CD8-positive, alpha-beta memory T cell (primary cell): ENCODE results near the gene PIANP. TPM values are rescaled to one million over a fixed set of nuclear protein-coding genes. Genes with fewer than 3 reads are reported as not detected.

Experiments
- CTCF ChIA-PET: fragments of 350-600 bp; sonication (Branson Sonifier 250); formaldehyde crosslinking; loops from one replicate; lab custom pipeline; 2021; ENCODE audit warnings: antibody characterized with exemption; lab: Charles Lee
- POLR2A ChIA-PET: fragments of 350-600 bp; sonication (Branson Sonifier 250); formaldehyde crosslinking; loops from one replicate; lab custom pipeline; 2021; ENCODE audit warnings: antibody characterized with exemption; lab: Charles Lee
- DNase-seq, 5 donors: peaks; one replicate each; pipeline versions ENCODE4 v3.0.0 to v3.0.0-alpha.2; 2020 to 2022; ENCODE audit warnings: mixed read lengths in 1 of 5
- H3K27ac ChIP-seq: one replicate; pipeline ENCODE4 v1.7.0; 2013; ENCODE audit warnings: low read depth, mild to moderate bottlenecking, low read length, moderate library complexity
- H3K27me3 ChIP-seq: 2 replicates; pipeline ENCODE4 v1.7.0; 2013; ENCODE audit warnings: low read length, mild to moderate bottlenecking; ENCODE audit not compliant: insufficient read depth, poor library complexity, severe bottlenecking
- H3K36me3 ChIP-seq: 2 replicates; pipeline ENCODE4 v1.7.0; 2013; ENCODE audit warnings: mild to moderate bottlenecking, low read length, moderate library complexity; ENCODE audit not compliant: insufficient read depth
- H3K4me1 ChIP-seq: 2 replicates; pipeline ENCODE4 v1.7.0; 2013; ENCODE audit warnings: mild to moderate bottlenecking, low read length, moderate library complexity; ENCODE audit not compliant: insufficient read depth
- H3K4me3 ChIP-seq: 2 replicates; pipeline ENCODE4 v1.7.0; 2013; ENCODE audit warnings: mild to moderate bottlenecking, low read length
- H3K9me3 ChIP-seq: 2 replicates; pipeline ENCODE4 v1.7.0; 2013; ENCODE audit warnings: mild to moderate bottlenecking, low read length
- H3K27ac Mint-ChIP-seq, 8 donors: one replicate each; pipeline ENCODE4 v1.8.0; 2020 to 2021; ENCODE audit warnings: mixed read lengths in 8 of 8, mild to moderate bottlenecking in 6 of 8, inconsistent platforms in 3 of 8, moderate library complexity in 3 of 8
- H3K27me3 Mint-ChIP-seq, 2 donors: one replicate each; pipeline ENCODE4 v1.8.0; 2020 to 2021; ENCODE audit warnings: mixed read lengths in 2 of 2, mild to moderate bottlenecking in 1 of 2, moderate library complexity in 1 of 2
- H3K36me3 Mint-ChIP-seq, 3 donors: one replicate each; pipeline ENCODE4 v1.8.0; 2020 to 2021; ENCODE audit warnings: mixed read lengths in 3 of 3, inconsistent platforms in 1 of 3, mild to moderate bottlenecking in 1 of 3
- H3K4me1 Mint-ChIP-seq, 3 donors: one replicate each; pipeline ENCODE4 v1.8.0; 2020 to 2021; ENCODE audit warnings: mixed read lengths in 3 of 3, inconsistent platforms in 1 of 3, mild to moderate bottlenecking in 1 of 3
- H3K4me3 Mint-ChIP-seq, 7 donors: one replicate each; pipeline ENCODE4 v1.8.0; 2020 to 2021; ENCODE audit warnings: mixed read lengths in 7 of 7, mild to moderate bottlenecking in 6 of 7, moderate library complexity in 4 of 7, inconsistent platforms in 2 of 7
- H3K9me3 Mint-ChIP-seq, 5 donors: one replicate each; pipeline ENCODE4 v1.8.0; 2020 to 2022; ENCODE audit warnings: mixed read lengths in 5 of 5, mild to moderate bottlenecking in 3 of 5, moderate library complexity in 2 of 5, inconsistent platforms in 1 of 5
- polyA plus RNA-seq: library from polyadenylated mRNA; unstranded; fragments of 300-500 nt; fragmentation: Illumina TruSeq; gene quantifications from one replicate; pipeline ENCODE4 v1.2.3, GENCODE V29; 2021
- total RNA-seq, 2 experiments: library from RNA; stranded (reverse); gene quantifications; one replicate each; pipeline ENCODE4 v1.2.3, GENCODE V29; 2021

PIANP gene
- total and polyA plus RNA-seq, 3 experiments from 2014 or later, result 0.49 to 0.79 (median 0.77) TPM

DNA sequence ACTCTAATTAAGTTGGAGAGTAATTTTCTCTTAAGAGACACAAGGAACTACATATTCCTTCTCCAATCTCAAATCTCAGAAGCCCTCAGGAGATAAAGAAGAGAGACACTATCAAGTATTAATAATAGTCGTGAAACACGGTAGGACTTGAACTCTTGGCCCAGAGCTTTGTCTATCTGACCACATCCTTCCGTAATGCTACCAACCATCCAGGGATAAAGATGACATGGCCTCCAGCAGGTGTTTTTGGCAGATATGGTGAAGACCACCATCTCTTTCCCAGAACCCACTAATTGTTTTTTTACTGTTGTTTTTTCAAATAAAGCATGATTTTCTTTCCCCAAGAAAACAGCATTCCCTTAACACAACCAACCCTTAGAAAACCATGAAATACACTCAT lies 14.8 kb downstream of the PIANP start:
- no peaks in the 10 kb centered on the region for H3K27me3 ChIP-seq

DNA sequence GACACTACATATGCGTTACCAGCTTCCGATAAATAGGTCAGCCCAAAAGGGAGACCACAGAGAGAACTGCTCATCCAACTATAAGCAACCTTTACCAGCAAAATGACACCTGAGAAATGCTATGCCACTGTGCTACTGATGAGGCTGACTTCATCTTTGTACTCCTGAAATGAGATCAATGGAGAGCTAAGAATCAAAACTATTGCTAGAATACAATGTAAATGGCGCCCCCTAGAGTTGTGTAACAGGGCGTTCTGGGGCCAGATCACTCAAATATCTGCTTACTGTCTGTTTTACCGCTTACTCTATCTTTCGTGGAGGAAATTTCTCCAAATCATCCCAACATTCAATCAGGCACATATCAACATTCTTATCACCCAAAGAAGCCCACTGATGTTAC lies 16.0 kb downstream of the PIANP start:
- peaks cover 48 to 72% (median 61%) of the 10 kb centered on the region in 3 donors for H3K4me1 Mint-ChIP-seq
- peak overlapping the region; percentile 19 to 92 (median 72) for H3K27ac Mint-ChIP-seq
- Histone ChIP-seq H3K36me3 (peaks cover 20% of the 10 kb centered on the region), H3K4me3 (no peak overlapping the region), H3K27ac (no peak overlapping the region), H3K9me3 (no peaks in the 10 kb centered on the region), H3K27me3 (no peaks in the 10 kb centered on the region), H3K4me1 (peaks cover 29% of the 10 kb centered on the region)
- peaks cover under 1 to 64% (median 3%) of the 10 kb centered on the region in 3 donors for H3K36me3 Mint-ChIP-seq
- H3K4me3 Mint-ChIP-seq, result peak overlapping the region in 1 of 7 donors; percentile 74
- POLR2A ChIA-PET, result no interaction called here
- H3K27me3 Mint-ChIP-seq, result no peaks in the 10 kb centered on the region
- DNase-seq, result peak in 3 of 5 donors; percentile 22 to 56 (median 43)
- H3K9me3 Mint-ChIP-seq, result no peaks in the 10 kb centered on the region
- CTCF ChIA-PET, result interaction anchor here (0.6 to 1.3 kb wide), 6 partner anchors 12 to 131 kb away, joined by 3 to 8 read pairs (median 3); no protein-coding TSS in a partner anchor

More for the DNA sequence above, 14.8 kb downstream of the PIANP start:
- Mint-ChIP-seq H3K27ac (peak overlapping the region in 7 of 8 donors; percentile 11 to 99 (median 71)), H3K9me3 (no peaks in the 10 kb centered on the region), H3K27me3 (no peaks in the 10 kb centered on the region), H3K4me3 (peak overlapping the region in 4 of 7 donors; percentile 8 to 85 (median 25)), H3K4me1 (peaks cover 56 to 76% (median 70%) of the 10 kb centered on the region in 3 donors), H3K36me3 (peaks cover 0 to 57% (median 2%) of the 10 kb centered on the region in 3 donors)
- H3K27ac ChIP-seq, result no peak overlapping the region
- POLR2A ChIA-PET, result no interaction called here
- CTCF ChIA-PET, result interaction anchor here (1.0 to 1.5 kb wide), 4 partner anchors 17 to 122 kb away, joined by 3 to 4 read pairs (median 4); partner anchors contain the start of genes COPS7A and MLF2
- no peak overlapping the region for H3K4me3 ChIP-seq
- DNase-seq, result no peak
- H3K4me1 ChIP-seq, result peaks cover 37% of the 10 kb centered on the region
- H3K36me3 ChIP-seq, result peaks cover 13% of the 10 kb centered on the region
- no peaks in the 10 kb centered on the region for H3K9me3 ChIP-seq

DNA sequence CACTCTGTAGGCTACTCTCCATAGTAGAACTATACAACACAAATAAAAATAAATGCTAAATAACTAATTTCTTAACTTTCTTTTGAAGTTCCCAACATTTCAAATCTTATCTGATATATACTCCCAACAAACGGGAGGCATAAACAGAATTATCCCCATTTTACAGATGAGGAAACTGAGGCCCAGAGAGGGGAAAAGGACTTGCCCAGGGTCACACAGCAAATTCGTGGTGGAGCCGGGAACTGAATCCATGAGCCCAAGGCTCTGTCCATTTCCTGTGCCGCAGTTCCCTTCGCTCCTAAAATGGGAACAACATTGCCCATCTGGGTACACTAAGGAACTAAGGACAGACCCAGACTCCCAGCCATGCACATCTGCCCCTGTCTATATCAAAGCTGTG lies 23.7 kb downstream of the PIANP start:
- Histone ChIP-seq H3K4me1 (no peaks in the 10 kb centered on the region), H3K9me3 (no peaks in the 10 kb centered on the region), H3K36me3 (peaks cover 79% of the 10 kb centered on the region), H3K27me3 (no peaks in the 10 kb centered on the region), H3K27ac (no peak overlapping the region), H3K4me3 (no peak overlapping the region)
- H3K27ac Mint-ChIP-seq, result peak overlapping the region in 1 of 8 donors; percentile 54
- ChIA-PET CTCF (no interaction called here), POLR2A (no interaction called here)
- peaks cover 4 to 95% (median 27%) of the 10 kb centered on the region in 3 donors for H3K36me3 Mint-ChIP-seq
- peaks cover 0 to 1% of the 10 kb centered on the region in 2 donors for H3K27me3 Mint-ChIP-seq
- no peaks in the 10 kb centered on the region for H3K9me3 Mint-ChIP-seq
- no peak for DNase-seq
- peaks cover 5 to 21% (median 7%) of the 10 kb centered on the region in 3 donors for H3K4me1 Mint-ChIP-seq
- H3K4me3 Mint-ChIP-seq, result no peak overlapping the region

- no peak overlapping the region for H3K27ac Mint-ChIP-seq
- CTCF ChIA-PET, result no interaction called here
- POLR2A ChIA-PET, result no interaction called here
Measured at GRCh38 chr12:6672143-6672542, 28.5 kb downstream of the PIANP start.

GRCh38 chr12:6667559-6668210 lies 32.9 kb downstream of the PIANP start:
- Histone ChIP-seq H3K4me3 (no peak overlapping the region), H3K27ac (no peak overlapping the region), H3K27me3 (no peaks in the 10 kb centered on the region), H3K9me3 (no peaks in the 10 kb centered on the region), H3K36me3 (peaks cover 55% of the 10 kb centered on the region), H3K4me1 (peaks cover 7% of the 10 kb centered on the region)
- POLR2A ChIA-PET, result interaction anchor here (0.6 kb wide), 1 partner anchor 14 kb away, joined by 3 read pairs; no protein-coding TSS in a partner anchor
- CTCF ChIA-PET, result interaction anchor here (0.7 to 1.5 kb wide), 2 partner anchors 18 to 53 kb away, joined by 3 to 4 read pairs; no protein-coding TSS in a partner anchor
- Mint-ChIP-seq H3K27me3 (no peaks in the 10 kb centered on the region), H3K9me3 (no peaks in the 10 kb centered on the region), H3K27ac (peak overlapping the region in 3 of 8 donors; percentile 10 to 73 (median 37)), H3K4me3 (no peak overlapping the region), H3K36me3 (peaks cover 10 to 66% (median 28%) of the 10 kb centered on the region in 3 donors), H3K4me1 (peaks cover 10 to 15% (median 10%) of the 10 kb centered on the region in 3 donors)
- DNase-seq, result no peak

More at GRCh38 chr12:6672143-6672542, 28.5 kb downstream of the PIANP start:
- no peak overlapping the region for H3K4me3 ChIP-seq
- Mint-ChIP-seq H3K27me3 (no peaks in the 10 kb centered on the region), H3K36me3 (peaks cover 10 to 98% (median 36%) of the 10 kb centered on the region in 3 donors), H3K4me1 (peaks cover 0 to 4% (median 0%) of the 10 kb centered on the region in 3 donors), H3K4me3 (no peak overlapping the region), H3K9me3 (no peaks in the 10 kb centered on the region)
- no peaks in the 10 kb centered on the region for H3K9me3 ChIP-seq
- DNase-seq, result no peak
- peaks cover 88% of the 10 kb centered on the region for H3K36me3 ChIP-seq
- H3K4me1 ChIP-seq, result no peaks in the 10 kb centered on the region
- H3K27me3 ChIP-seq, result no peaks in the 10 kb centered on the region
- no peak overlapping the region for H3K27ac ChIP-seq

DNA sequence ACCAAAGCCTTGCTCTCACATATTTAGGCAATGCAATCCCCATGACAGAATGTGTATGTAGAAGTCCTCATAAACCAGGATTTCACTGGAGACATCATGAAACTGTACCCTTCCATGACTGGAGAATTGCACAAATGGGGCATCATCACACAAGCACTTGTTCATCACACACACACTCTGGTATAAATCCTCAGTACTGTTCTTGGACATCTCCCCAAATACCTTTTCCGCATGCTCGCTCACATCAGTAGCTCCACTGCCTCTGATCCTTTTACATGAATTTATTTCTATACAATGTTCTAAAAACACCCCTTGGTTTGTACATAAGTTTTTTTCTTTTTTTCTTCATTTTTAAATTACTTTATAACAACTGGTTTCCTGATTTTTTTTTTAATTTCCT lies 34.4 kb downstream of the PIANP start:
- no peaks in the 10 kb centered on the region for H3K9me3 Mint-ChIP-seq
- no peak overlapping the region for H3K27ac ChIP-seq

DNA sequence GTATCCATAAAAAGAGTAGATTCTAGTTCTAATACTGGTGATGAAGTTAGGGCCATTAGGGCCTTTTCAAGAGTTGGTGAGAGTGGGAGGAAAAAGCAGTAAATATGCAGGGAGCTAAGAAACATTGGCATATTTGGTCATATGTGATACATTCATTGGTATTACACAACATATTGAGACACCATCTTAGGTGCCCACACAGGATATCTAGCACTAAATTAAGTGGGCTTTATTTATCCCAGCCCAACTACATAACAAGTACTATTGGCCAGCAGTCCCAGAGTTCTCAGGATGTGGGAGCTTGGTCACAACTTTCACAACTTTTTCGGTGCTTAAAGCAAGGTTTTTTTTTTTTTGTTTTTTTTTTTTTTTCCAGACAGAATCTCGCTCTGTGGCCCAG lies 35.7 kb downstream of the PIANP start:
- Mint-ChIP-seq H3K9me3 (no peaks in the 10 kb centered on the region), H3K27ac (peak overlapping the region in 6 of 8 donors; percentile 21 to 98 (median 70)), H3K4me1 (peaks cover 20 to 31% (median 25%) of the 10 kb centered on the region in 3 donors), H3K36me3 (peaks cover 10 to 42% (median 18%) of the 10 kb centered on the region in 3 donors), H3K4me3 (peak overlapping the region in 1 of 7 donors; percentile 26), H3K27me3 (no peaks in the 10 kb centered on the region)
- POLR2A ChIA-PET, result interaction anchor here (1.5 kb wide), 1 partner anchor 24 kb away, joined by 8 read pairs; the partner anchor contains the start of gene ZNF384
- no peak overlapping the region for H3K27ac ChIP-seq
- H3K4me1 ChIP-seq, result peaks cover 20% of the 10 kb centered on the region
- H3K9me3 ChIP-seq, result no peaks in the 10 kb centered on the region
- no peak for DNase-seq
- CTCF ChIA-PET, result interaction anchor here (1.0 to 1.8 kb wide), 2 partner anchors 24 to 156 kb away, joined by 3 to 8 read pairs; partner anchors contain the start of gene ZNF384
- no peak overlapping the region for H3K4me3 ChIP-seq
- H3K27me3 ChIP-seq, result no peaks in the 10 kb centered on the region
- peaks cover 27% of the 10 kb centered on the region for H3K36me3 ChIP-seq

More for the DNA sequence above, 34.4 kb downstream of the PIANP start:
- Mint-ChIP-seq H3K4me3 (no peak overlapping the region), H3K4me1 (peaks cover 18 to 25% (median 21%) of the 10 kb centered on the region in 3 donors), H3K36me3 (peaks cover 10 to 51% (median 22%) of the 10 kb centered on the region in 3 donors), H3K27ac (peak overlapping the region in 2 of 8 donors; percentile 1 to 37), H3K27me3 (no peaks in the 10 kb centered on the region)
- ChIA-PET POLR2A (interaction anchor here (0.5 kb wide), 1 partner anchor 76 kb away, joined by 3 read pairs; no protein-coding TSS in a partner anchor), CTCF (interaction anchor here (0.8 kb wide), 1 partner anchor 120 kb away, joined by 3 read pairs; no protein-coding TSS in a partner anchor)
- no peak for DNase-seq
- peaks cover 40% of the 10 kb centered on the region for H3K36me3 ChIP-seq
- no peak overlapping the region for H3K4me3 ChIP-seq
- no peaks in the 10 kb centered on the region for H3K27me3 ChIP-seq
- no peaks in the 10 kb centered on the region for H3K9me3 ChIP-seq
- H3K4me1 ChIP-seq, result peaks cover 20% of the 10 kb centered on the region
